Measurements from ENCODE around the gene FBXO46. TPM values are rescaled to one million over a fixed set of nuclear protein-coding genes. Genes with fewer than 3 reads are reported as not detected.
A peak's percentile ranks its signal among the peaks of the same experiment; 100 is the strongest.

FBXO46 gene, protein sequence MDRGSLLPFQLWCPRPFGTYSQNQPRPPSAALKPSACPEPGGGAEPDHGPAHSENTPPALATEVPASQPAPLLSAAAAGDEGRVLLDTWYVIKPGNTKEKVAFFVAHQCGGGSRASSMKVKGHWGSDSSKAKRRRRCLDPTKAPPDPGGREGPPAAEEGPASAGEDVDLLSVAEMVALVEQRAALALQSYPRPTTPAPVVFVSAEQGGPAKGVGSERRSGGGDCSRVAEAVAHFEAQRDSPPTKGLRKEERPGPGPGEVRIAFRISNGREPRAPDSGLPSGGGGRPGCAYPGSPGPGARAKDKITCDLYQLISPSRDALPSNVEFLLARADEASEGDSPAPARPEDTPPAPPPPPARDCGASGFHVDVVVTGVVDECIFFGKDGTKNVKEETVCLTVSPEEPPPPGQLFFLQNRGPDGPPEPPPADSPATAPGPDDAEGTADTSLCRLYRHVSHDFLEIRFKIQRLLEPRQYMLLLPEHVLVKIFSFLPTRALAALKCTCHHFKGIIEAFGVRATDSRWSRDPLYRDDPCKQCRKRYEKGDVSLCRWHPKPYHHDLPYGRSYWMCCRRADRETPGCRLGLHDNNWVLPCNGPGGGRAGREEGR
- total RNA-seq (2021; fragmentation: NEBNext Ultra II Directional; extraction: Animal tissue kit (Norgen Biotek cat#: 25700)): 10 to 100 TPM in 4 of 6 experiments, 1 to 10 TPM in 2; 8.4 to 14.5 (median 11.0) TPM
- long read RNA-seq, partial matches to known transcripts: 0 of 1 reads
- long read RNA-seq, other reads (novel, unspliced or antisense): 1 of 1 reads

DNA sequence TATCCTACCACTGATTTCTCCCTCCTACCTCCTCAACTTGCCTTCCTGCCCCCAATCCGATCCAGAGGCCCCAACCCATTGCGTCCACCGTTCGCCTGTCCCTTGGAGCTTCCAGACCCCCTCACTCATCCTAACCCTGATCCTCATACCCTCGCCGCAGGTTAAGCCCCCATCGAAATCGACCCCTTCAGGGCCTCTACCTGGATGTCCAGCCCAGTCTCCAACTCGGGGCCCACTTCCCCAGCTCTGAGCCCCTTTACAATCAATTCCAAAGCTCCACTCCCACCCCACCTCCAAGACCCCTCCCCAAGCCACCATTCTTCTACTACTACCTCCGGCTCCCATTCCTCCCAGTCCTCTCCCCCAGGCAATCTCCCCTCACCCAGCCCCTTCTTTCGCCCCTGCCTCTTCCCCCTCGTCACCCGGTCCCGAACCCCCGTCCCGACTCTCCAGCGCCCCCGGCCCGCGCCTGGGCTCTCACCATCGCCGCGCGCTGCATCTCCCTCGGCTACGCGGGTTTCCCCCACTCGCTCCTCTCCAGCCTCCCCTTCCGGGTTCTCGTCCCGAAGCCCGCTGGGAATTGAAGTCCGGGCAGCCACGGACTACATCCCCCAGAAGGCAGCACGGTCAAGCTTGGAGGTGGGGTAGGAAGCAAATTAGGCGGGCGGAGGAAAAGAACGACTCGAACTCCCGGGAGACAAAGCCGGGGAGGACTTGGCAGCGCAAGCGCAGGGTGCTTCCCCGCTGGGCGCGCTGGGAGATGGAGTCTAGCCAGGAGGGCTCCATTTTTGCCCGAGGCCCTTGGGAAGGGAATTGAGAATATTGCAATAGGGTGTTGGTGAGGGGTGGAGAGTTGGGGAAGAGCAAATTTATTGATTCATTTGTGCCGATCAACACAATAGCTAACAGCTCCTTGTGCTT, at the start of gene FBXO46:
Gene FBXO46, minus strand, starts transcription at position 529 of the 921 bp plus-strand sequence. CDS start 17,401 bp downstream, outside the sequence.
- Mint-ChIP-seq H3K9me3 (no peaks in the 10 kb centered on the region), H3K27ac (peak within 1 kb of the TSS; percentile 70), H3K4me1 (ENCODE audit: low read depth) (peaks cover 16% of the 10 kb centered on the region), H3K4me3 (peak within 1 kb of the TSS; percentile 97), H3K27me3 (ENCODE audit: insufficient read depth) (peaks cover 2% of the 10 kb centered on the region; the same call in 1 of the 2 replicates), H3K36me3 (ENCODE audit: low read depth) (peaks cover 6% of the 10 kb centered on the region; the same call in 1 of the 2 replicates)
- peak; percentile 98 for DNase-seq
- TF ChIP-seq, protein P1, sequence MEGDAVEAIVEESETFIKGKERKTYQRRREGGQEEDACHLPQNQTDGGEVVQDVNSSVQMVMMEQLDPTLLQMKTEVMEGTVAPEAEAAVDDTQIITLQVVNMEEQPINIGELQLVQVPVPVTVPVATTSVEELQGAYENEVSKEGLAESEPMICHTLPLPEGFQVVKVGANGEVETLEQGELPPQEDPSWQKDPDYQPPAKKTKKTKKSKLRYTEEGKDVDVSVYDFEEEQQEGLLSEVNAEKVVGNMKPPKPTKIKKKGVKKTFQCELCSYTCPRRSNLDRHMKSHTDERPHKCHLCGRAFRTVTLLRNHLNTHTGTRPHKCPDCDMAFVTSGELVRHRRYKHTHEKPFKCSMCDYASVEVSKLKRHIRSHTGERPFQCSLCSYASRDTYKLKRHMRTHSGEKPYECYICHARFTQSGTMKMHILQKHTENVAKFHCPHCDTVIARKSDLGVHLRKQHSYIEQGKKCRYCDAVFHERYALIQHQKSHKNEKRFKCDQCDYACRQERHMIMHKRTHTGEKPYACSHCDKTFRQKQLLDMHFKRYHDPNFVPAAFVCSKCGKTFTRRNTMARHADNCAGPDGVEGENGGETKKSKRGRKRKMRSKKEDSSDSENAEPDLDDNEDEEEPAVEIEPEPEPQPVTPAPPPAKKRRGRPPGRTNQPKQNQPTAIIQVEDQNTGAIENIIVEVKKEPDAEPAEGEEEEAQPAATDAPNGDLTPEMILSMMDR (IDR thresholded peaks at IDR 0.05): peak; percentile 22

DNA sequence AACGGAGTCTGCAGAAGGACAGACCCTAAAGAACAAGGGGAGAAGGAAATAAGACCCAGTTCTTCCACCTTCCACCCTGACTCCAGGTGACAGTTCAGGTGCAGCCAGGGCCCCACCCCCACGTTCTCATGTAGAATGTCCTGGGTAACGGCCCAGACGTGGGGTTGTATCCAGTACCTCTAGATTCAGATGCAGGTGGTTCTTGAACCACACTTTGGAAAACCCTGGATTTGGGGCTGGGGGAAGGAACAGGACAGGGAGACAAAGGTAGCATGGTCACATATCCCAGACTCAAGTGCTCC, 49.4 kb upstream of the FBXO46 start:
- Mint-ChIP-seq H3K4me3 (peak overlapping the region; percentile 83; the same call in 1 of the 2 replicates), H3K27ac (no peak overlapping the region), H3K27me3 (ENCODE audit: insufficient read depth) (peaks cover 4% of the 10 kb centered on the region; the same call in 1 of the 2 replicates), H3K4me1 (ENCODE audit: low read depth) (peaks cover 35% of the 10 kb centered on the region), H3K36me3 (ENCODE audit: low read depth) (peaks cover 30% of the 10 kb centered on the region), H3K9me3 (no peaks in the 10 kb centered on the region)
- DNase-seq: no peak
- TF ChIP-seq, protein P1 (IDR thresholded peaks at IDR 0.05): no peak

DNA sequence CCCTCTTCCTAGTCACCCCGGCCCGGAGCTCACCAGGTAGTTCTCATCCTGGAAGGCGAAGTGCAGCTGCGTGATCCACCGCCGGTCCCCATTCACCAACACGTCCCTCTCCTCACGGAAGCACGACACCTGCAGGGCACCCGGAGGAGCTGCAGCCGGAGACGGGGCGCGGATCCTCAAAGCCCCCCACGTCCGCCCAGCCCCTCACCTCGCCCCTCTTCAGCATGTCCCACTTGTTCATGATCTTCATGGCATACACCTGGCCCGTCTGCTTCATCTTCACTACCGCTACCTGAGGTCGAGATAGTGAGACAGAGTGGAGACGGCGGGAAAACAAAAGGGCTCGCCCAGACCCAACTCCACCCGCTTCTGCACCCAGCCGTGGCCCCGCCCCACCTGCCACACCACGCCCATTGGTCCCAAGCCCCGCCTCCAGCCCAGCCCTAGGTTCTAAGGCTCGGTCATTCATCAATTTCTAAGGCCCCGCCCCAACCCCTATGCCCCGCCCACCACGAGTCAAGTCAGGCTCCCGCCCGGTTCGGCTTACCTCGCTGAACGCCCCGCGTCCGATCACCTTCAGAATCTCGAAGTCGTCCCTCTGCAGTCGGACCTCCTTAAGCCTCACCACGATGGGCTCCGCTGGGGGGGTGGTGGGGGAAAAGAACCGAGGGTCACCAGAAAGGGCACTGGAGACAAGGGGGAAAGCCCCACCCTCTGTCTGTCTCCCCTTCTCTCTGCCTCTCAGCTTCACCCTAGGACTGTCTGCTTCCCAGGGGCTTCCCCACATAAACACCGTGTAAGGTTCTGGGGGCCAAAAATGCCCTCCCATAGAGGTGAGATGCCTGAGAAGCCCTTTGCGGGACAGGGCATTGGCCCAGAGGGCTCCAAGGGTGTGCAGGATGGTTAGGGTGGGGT, 48.8 kb upstream of the FBXO46 start:
- no peaks in the 10 kb centered on the region for H3K9me3 Mint-ChIP-seq
- peaks cover 30% of the 10 kb centered on the region for H3K36me3 Mint-ChIP-seq (ENCODE audit: low read depth)
- H3K27ac Mint-ChIP-seq: peak overlapping the region; percentile 15; the same call in 1 of the 2 replicates
- no peak for DNase-seq
- TF ChIP-seq, protein P1 (IDR thresholded peaks at IDR 0.05): peak; percentile 49
- H3K27me3 Mint-ChIP-seq (ENCODE audit: insufficient read depth): peaks cover 4% of the 10 kb centered on the region; the same call in 1 of the 2 replicates
- H3K4me3 Mint-ChIP-seq: no peak overlapping the region
- peaks cover 29% of the 10 kb centered on the region for H3K4me1 Mint-ChIP-seq (ENCODE audit: low read depth)

DNA sequence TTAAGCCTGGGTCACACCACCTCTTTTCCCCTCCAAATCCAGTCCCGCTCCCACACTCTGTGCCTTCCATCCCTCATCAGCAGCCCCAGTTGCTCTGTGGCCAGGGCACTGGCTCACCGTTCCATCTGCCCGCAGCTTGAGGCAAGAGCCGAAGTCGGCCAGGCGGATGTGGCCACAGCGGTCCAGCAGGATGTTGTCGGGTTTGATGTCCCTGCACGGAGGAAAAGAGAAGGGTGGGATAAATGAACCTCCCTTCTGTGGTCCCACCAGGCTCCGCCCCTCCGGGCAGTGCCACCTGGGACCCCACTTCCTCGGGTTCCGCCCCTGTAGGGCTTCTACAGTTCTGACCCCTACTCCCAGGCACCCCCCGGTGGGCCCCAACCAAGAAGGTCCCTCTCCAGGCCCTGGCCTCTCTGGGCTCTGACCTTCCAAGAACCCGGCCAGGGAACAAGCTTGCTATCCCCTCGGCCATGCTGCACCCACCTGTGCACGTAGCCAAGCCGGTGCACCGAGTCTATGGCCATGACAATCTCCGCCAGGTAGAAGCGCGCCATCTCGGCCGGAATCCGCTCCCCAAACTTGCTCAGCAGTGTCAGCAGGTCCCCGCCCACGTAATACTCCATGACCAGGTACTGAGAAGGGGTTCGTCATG, 47.4 kb upstream of the FBXO46 start:
- Mint-ChIP-seq H3K4me3 (no peak overlapping the region), H3K9me3 (no peaks in the 10 kb centered on the region)
- TF ChIP-seq, protein P1 (IDR thresholded peaks at IDR 0.05): no peak

More for the DNA sequence above, 47.4 kb upstream of the FBXO46 start:
- Mint-ChIP-seq H3K4me1 (ENCODE audit: low read depth) (peaks cover 15% of the 10 kb centered on the region), H3K27me3 (ENCODE audit: insufficient read depth) (peaks cover 6% of the 10 kb centered on the region; the same call in 1 of the 2 replicates), H3K36me3 (ENCODE audit: low read depth) (peaks cover 29% of the 10 kb centered on the region), H3K27ac (no peak overlapping the region)
- DNase-seq: no peak
